Suprapubic skin (tissue), 4 donors: Measurements from ENCODE around the gene LPP. TPM values are rescaled to one million over a fixed set of nuclear protein-coding genes. Genes with fewer than 3 reads are reported as not detected.
A peak's percentile ranks its signal among the peaks of the same experiment; 100 is the strongest.

Source experiments
- DNase-seq, 2 donors: peaks; one replicate each; pipeline ENCODE4 v3.0.0-alpha.2; 2019; ENCODE audit warnings: low spot score in 2 of 2
- H3K27ac ChIP-seq: fragments of 200-600 bp; sonication (generic); one replicate; pipeline ENCODE4 v1.5.1; 2019
- H3K27me3 ChIP-seq: fragments of 200-600 bp; sonication (generic); one replicate; pipeline ENCODE4 v1.5.1; 2019
- H3K36me3 ChIP-seq: fragments of 200-600 bp; sonication (generic); one replicate; pipeline ENCODE4 v1.5.1; 2019
- H3K4me1 ChIP-seq: fragments of 200-600 bp; sonication (generic); one replicate; pipeline ENCODE4 v1.5.1; 2019
- H3K4me3 ChIP-seq: fragments of 200-600 bp; sonication (generic); one replicate; pipeline ENCODE4 v1.5.1; 2019; ENCODE audit warnings: mild to moderate bottlenecking
- H3K9me3 ChIP-seq: fragments of 200-600 bp; sonication (generic); one replicate; pipeline ENCODE4 v1.5.1; 2019
- CTCF ChIP-seq, 2 donors: fragments of 200-600 bp in 1 of 2; fragments of 450-650 bp in 1 of 2; sonication (generic) in 1 of 2; IDR thresholded peaks; one replicate each; pipeline ENCODE4 v1.5.1; 2016 to 2019; ENCODE audit warnings: antibody characterized with exemption in 2 of 2, mild to moderate bottlenecking in 1 of 2, moderate library complexity in 1 of 2
- EP300 ChIP-seq: sonication (generic); formaldehyde crosslinking; IDR thresholded peaks from one replicate; pipeline ENCODE4 v1.6.1; 2017; ENCODE audit warnings: antibody characterized with exemption
- POLR2A ChIP-seq, 2 donors: fragments of 450-650 bp; IDR thresholded peaks; one replicate each; pipeline ENCODE4 v1.6.1; 2017; ENCODE audit warnings: antibody characterized with exemption in 2 of 2, mild to moderate bottlenecking in 2 of 2, moderate library complexity in 2 of 2
- POLR2AphosphoS5 ChIP-seq, 3 donors: sonication (generic); formaldehyde crosslinking; IDR thresholded peaks; one replicate each; pipeline ENCODE4 v1.6.1; 2017; ENCODE audit warnings: antibody characterized with exemption in 3 of 3
- WGBS: methylation state at CpG from one replicate; pipeline ENCODE4 v1.1.5; 2018; 5-methylcytosine and 5-hydroxymethylcytosine counted together
- total RNA-seq, 4 donors: library from RNA; depleted of rRNA; stranded (reverse); fragments of >200 nt; gene quantifications; one replicate each; pipeline ENCODE4 v1.1.0, GENCODE V29; 2016

The LPP gene
- total RNA-seq, 4 donors from 2014 or later, result 56.8 to 127 (median 84.2) TPM

- DNase-seq, result no peak
- Histone ChIP-seq H3K27me3 (no peaks in the 10 kb centered on the region), H3K27ac (no peak overlapping the region), H3K36me3 (no peaks in the 10 kb centered on the region), H3K4me1 (peaks cover 17% of the 10 kb centered on the region), H3K4me3 (no peak overlapping the region), H3K9me3 (no peaks in the 10 kb centered on the region)
- TF ChIP-seq POLR2AphosphoS5 (IDR thresholded peaks at IDR 0.05), result no peak
- TF ChIP-seq EP300, result no peak
- no peak for TF ChIP-seq CTCF (IDR thresholded peaks at IDR 0.05)
- no peak for TF ChIP-seq POLR2A (IDR thresholded peaks at IDR 0.05)
- 87% methylated on average over 3 of the region's 3 CpGs for WGBS
Measured at GRCh38 chr3:188829576-188829975, 675.6 kb downstream of the LPP start.

GRCh38 chr3:188830893-188831292, 676.9 kb downstream of the LPP start:
- Histone ChIP-seq H3K27ac (no peak overlapping the region), H3K36me3 (no peaks in the 10 kb centered on the region), H3K4me1 (peaks cover 19% of the 10 kb centered on the region), H3K4me3 (no peak overlapping the region), H3K27me3 (no peaks in the 10 kb centered on the region), H3K9me3 (no peaks in the 10 kb centered on the region)
- DNase-seq, result no peak
- TF ChIP-seq EP300 (no peak), CTCF (IDR thresholded peaks at IDR 0.05) (no peak), POLR2AphosphoS5 (IDR thresholded peaks at IDR 0.05) (no peak), POLR2A (IDR thresholded peaks at IDR 0.05) (no peak)
- WGBS, result 82% methylated on average over 2 of the region's 2 CpGs

- no peaks in the 10 kb centered on the region for H3K27me3 ChIP-seq
- H3K27ac ChIP-seq, result peak overlapping the region; percentile 73
- TF ChIP-seq CTCF (IDR thresholded peaks at IDR 0.05) (no peak), POLR2A (IDR thresholded peaks at IDR 0.05) (no peak), POLR2AphosphoS5 (IDR thresholded peaks at IDR 0.05) (no peak), EP300 (no peak)
- no peak overlapping the region for H3K4me3 ChIP-seq
- DNase-seq, result no peak
- peaks cover 19% of the 10 kb centered on the region for H3K4me1 ChIP-seq
- no peaks in the 10 kb centered on the region for H3K9me3 ChIP-seq
- no peaks in the 10 kb centered on the region for H3K36me3 ChIP-seq
- 75% methylated on average over 3 of the region's 3 CpGs for WGBS
Measured at GRCh38 chr3:188832146-188832545, 678.2 kb downstream of the LPP start.

DNA sequence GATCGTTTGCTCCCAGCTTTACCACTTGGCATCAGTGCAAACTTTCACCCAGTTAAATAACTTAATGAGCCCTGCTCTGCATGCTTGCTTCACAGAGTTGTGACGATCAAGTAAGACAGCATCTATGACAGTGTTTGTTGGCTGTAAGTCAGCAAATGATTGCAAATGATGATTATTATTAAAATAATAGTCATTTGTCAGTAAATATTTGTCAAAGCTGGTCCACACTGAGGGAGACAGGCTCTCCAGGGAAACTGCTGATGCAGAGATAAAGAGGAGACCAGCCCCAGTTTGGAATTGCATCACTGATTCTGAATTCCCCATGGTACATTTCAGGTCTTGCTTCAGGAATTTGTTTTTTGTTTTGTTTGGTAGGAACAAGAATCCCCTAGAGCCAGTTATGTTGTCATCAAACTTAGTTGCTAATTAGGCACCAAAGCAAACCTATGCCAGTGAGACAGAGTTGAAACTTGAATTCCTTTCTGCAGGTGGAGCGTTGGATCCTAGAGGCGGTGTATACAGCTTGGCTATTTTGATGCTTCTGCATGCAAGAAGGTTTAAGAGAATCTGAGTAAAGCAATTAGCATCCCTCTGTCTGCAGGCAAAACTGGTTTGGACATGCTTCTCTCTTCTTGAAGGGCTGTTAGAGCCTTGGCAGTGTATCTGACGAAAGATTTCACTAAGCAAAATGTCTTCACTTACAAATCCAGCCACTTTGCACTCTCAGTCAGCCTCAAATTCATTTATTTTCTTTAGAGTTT, 679.2 kb downstream of the LPP start:
- TF ChIP-seq EP300, result no peak
- peak; percentile 48 to 88 (median 77) for TF ChIP-seq POLR2AphosphoS5 (IDR thresholded peaks at IDR 0.05)
- peak in 1 of 2 donors; percentile 26 for TF ChIP-seq CTCF (IDR thresholded peaks at IDR 0.05)
- no peak for TF ChIP-seq POLR2A (IDR thresholded peaks at IDR 0.05)
- DNase-seq, result peak in 1 of 2 donors; percentile 68
- Histone ChIP-seq H3K36me3 (no peaks in the 10 kb centered on the region), H3K4me3 (no peak overlapping the region), H3K4me1 (peaks cover 19% of the 10 kb centered on the region), H3K9me3 (no peaks in the 10 kb centered on the region), H3K27me3 (no peaks in the 10 kb centered on the region), H3K27ac (peak overlapping the region; percentile 73)
- WGBS, result 49% methylated on average over 5 of the region's 5 CpGs

GRCh38 chr3:188834349-188834748, 680.4 kb downstream of the LPP start:
- Histone ChIP-seq H3K27ac (peak overlapping the region; percentile 73), H3K4me1 (peaks cover 19% of the 10 kb centered on the region), H3K27me3 (no peaks in the 10 kb centered on the region), H3K36me3 (no peaks in the 10 kb centered on the region), H3K4me3 (no peak overlapping the region), H3K9me3 (no peaks in the 10 kb centered on the region)
- TF ChIP-seq POLR2A (IDR thresholded peaks at IDR 0.05), result no peak
- no peak for TF ChIP-seq CTCF (IDR thresholded peaks at IDR 0.05)
- TF ChIP-seq POLR2AphosphoS5 (IDR thresholded peaks at IDR 0.05), result no peak
- WGBS, result 85% methylated on average over 3 of the region's 3 CpGs
- no peak for DNase-seq
